Parathyroid adenoma (tissue), 2 donors: Measurements from ENCODE around the gene ZIC5.

Experiments
- H2AFZ ChIP-seq: fragments of 300-600 bp; sonication (generic); one replicate; pipeline ENCODE4 v1.7.0; 2017; ENCODE audit warnings: antibody characterized with exemption, mild to moderate bottlenecking
- H3K27ac ChIP-seq: fragments of 300-600 bp; sonication (generic); one replicate; pipeline ENCODE4 v1.7.0; 2017
- H3K27me3 ChIP-seq: fragments of 300-600 bp; sonication (generic); one replicate; pipeline ENCODE4 v1.7.0; 2017; ENCODE audit warnings: low read length; ENCODE audit not compliant: control insufficient read depth, insufficient read depth
- H3K36me3 ChIP-seq: fragments of 300-600 bp; sonication (generic); one replicate; pipeline ENCODE4 v1.7.0; 2017; ENCODE audit warnings: low read length; ENCODE audit not compliant: control insufficient read depth, insufficient read depth
- H3K4me1 ChIP-seq: fragments of 300-600 bp; sonication (generic); one replicate; pipeline ENCODE4 v1.7.0; 2017; ENCODE audit warnings: control low read depth
- H3K4me2 ChIP-seq: fragments of 300-600 bp; sonication (generic); one replicate; pipeline ENCODE4 v1.7.0; 2017; ENCODE audit warnings: low read length
- H3K4me3 ChIP-seq: fragments of 300-600 bp; sonication (generic); one replicate; pipeline ENCODE4 v1.7.0; 2017; ENCODE audit warnings: low read depth, low read length
- H3K79me2 ChIP-seq: fragments of 300-600 bp; sonication (generic); one replicate; pipeline ENCODE4 v1.7.0; 2017; ENCODE audit warnings: control low read depth
- H3K9ac ChIP-seq: fragments of 300-600 bp; sonication (generic); one replicate; pipeline ENCODE4 v1.7.0; 2017; ENCODE audit warnings: mild to moderate bottlenecking
- H3K9me3 ChIP-seq: fragments of 300-600 bp; sonication (generic); one replicate; pipeline ENCODE4 v1.7.0; 2017; ENCODE audit warnings: low read length; ENCODE audit not compliant: control insufficient read depth
- CTCF ChIP-seq: fragments of 300-600 bp; sonication (generic); IDR thresholded peaks from one replicate; pipeline ENCODE4 v1.7.0; 2017; ENCODE audit warnings: antibody characterized with exemption, mild to moderate bottlenecking
- donor health status: primary hyperparathyroidism.

Gene ZIC5

GRCh38 chr13:99987154-99988019, 15.8 kb upstream of the ZIC5 start:
- Histone ChIP-seq H3K27ac (no peak overlapping the region), H3K4me2 (no peak overlapping the region), H3K4me3 (no peak overlapping the region), H3K4me1 (no peaks in the 10 kb centered on the region), H3K9ac (no peak overlapping the region), H3K27me3 (peaks cover 21% of the 10 kb centered on the region), H3K9me3 (no peaks in the 10 kb centered on the region), H3K36me3 (no peaks in the 10 kb centered on the region), H2AFZ (no peak overlapping the region), H3K79me2 (no peaks in the 10 kb centered on the region)
- TF ChIP-seq CTCF, result no peak

GRCh38 chr13:99986741-99987140, 15.2 kb upstream of the ZIC5 start:
- Histone ChIP-seq H2AFZ (no peak overlapping the region), H3K9ac (no peak overlapping the region), H3K79me2 (no peaks in the 10 kb centered on the region), H3K27ac (no peak overlapping the region), H3K27me3 (peaks cover 21% of the 10 kb centered on the region), H3K9me3 (no peaks in the 10 kb centered on the region), H3K4me3 (no peak overlapping the region), H3K36me3 (no peaks in the 10 kb centered on the region), H3K4me2 (no peak overlapping the region), H3K4me1 (no peaks in the 10 kb centered on the region)
- TF ChIP-seq CTCF, result no peak

- no peak overlapping the region for H2AFZ ChIP-seq
- no peaks in the 10 kb centered on the region for H3K36me3 ChIP-seq
- H3K4me2 ChIP-seq, result no peak overlapping the region
- no peaks in the 10 kb centered on the region for H3K4me1 ChIP-seq
- no peaks in the 10 kb centered on the region for H3K79me2 ChIP-seq
- H3K27ac ChIP-seq, result no peak overlapping the region
- no peak overlapping the region for H3K9ac ChIP-seq
- no peak overlapping the region for H3K4me3 ChIP-seq
- H3K9me3 ChIP-seq, result no peaks in the 10 kb centered on the region
- H3K27me3 ChIP-seq, result peaks cover 21% of the 10 kb centered on the region
- TF ChIP-seq CTCF, result no peak
Measured at GRCh38 chr13:99985886-99986527, 14.4 kb upstream of the ZIC5 start.

- no peaks in the 10 kb centered on the region for H3K36me3 ChIP-seq
- no peak overlapping the region for H3K4me2 ChIP-seq
- no peaks in the 10 kb centered on the region for H3K79me2 ChIP-seq
- H3K9me3 ChIP-seq, result no peaks in the 10 kb centered on the region
- no peaks in the 10 kb centered on the region for H3K4me1 ChIP-seq
- no peak overlapping the region for H3K9ac ChIP-seq
- TF ChIP-seq CTCF, result no peak
- H2AFZ ChIP-seq, result no peak overlapping the region
- H3K4me3 ChIP-seq, result no peak overlapping the region
- H3K27me3 ChIP-seq, result peaks cover 21% of the 10 kb centered on the region
- no peak overlapping the region for H3K27ac ChIP-seq
Measured at GRCh38 chr13:99985241-99985874, 13.8 kb upstream of the ZIC5 start.
